HepG2 (cell line): ENCODE measurements around the gene SRXN1. TPM values are rescaled to one million over a fixed set of nuclear protein-coding genes. Genes with fewer than 3 reads are reported as not detected.
A peak's percentile ranks its signal among the peaks of the same experiment; 100 is the strongest.

Source experiments
- AGO2 ChIP-seq: fragments of 200-400 bp; formaldehyde crosslinking; optimal IDR thresholded peaks from 2 replicates; pipeline ENCODE3; 2017; ENCODE audit warnings: mild to moderate bottlenecking, low read depth, low read length, moderate library complexity
- ATF7-NPFF ChIP-seq: sonication (generic); formaldehyde crosslinking; IDR thresholded peaks from 2 replicates; pipeline ENCODE4 v1.8.1; 2023; ENCODE audit warnings: mild to moderate bottlenecking, low read depth, missing genetic modification reagents, moderate library complexity
- HOXD1 ChIP-seq: sonication (generic); formaldehyde crosslinking; IDR thresholded peaks from 2 replicates; pipeline ENCODE4 v1.5.0; 2020; ENCODE audit warnings: missing genetic modification reagents
- MLXIP ChIP-seq: sonication (generic); formaldehyde crosslinking; IDR thresholded peaks from 2 replicates; pipeline ENCODE4 v1.9.0; 2021; ENCODE audit warnings: missing genetic modification reagents, borderline replicate concordance
- NFKB2 ChIP-seq: sonication (generic); formaldehyde crosslinking; IDR thresholded peaks from 2 replicates; pipeline ENCODE4 v1.4.0; 2020; ENCODE audit warnings: missing genetic modification reagents, borderline replicate concordance
- REXO4 ChIP-seq: sonication (generic); formaldehyde crosslinking; IDR thresholded peaks from 2 replicates; pipeline ENCODE4 v1.8.0; 2022; ENCODE audit warnings: missing genetic modification reagents, mild to moderate bottlenecking, borderline replicate concordance
- SMAD9 ChIP-seq: sonication (generic); formaldehyde crosslinking; IDR thresholded peaks from 2 replicates; pipeline ENCODE4 v1.5.1; 2020; ENCODE audit warnings: mild to moderate bottlenecking, missing genetic modification reagents
- TAF1 ChIP-seq: sonication (generic); formaldehyde crosslinking; IDR thresholded peaks from 2 replicates; pipeline ENCODE4 v1.4.0; 2020; ENCODE audit warnings: missing genetic modification reagents
- ZFAT ChIP-seq: sonication (generic); formaldehyde crosslinking; conservative IDR thresholded peaks from 2 replicates; pipeline ENCODE4 v1.8.1; 2023; ENCODE audit warnings: missing genetic modification reagents, inconsistent platforms
- ZNF136 ChIP-seq: sonication (generic); formaldehyde crosslinking; IDR thresholded peaks from 2 replicates; pipeline ENCODE4 v1.8.1; 2022; ENCODE audit warnings: low read depth, mild to moderate bottlenecking, moderate library complexity, missing genetic modification reagents
- ZNF451 ChIP-seq: sonication (generic); formaldehyde crosslinking; IDR thresholded peaks from 2 replicates; pipeline ENCODE4 v1.5.0; 2020; ENCODE audit warnings: mild to moderate bottlenecking, missing genetic modification reagents
- ZNF530 ChIP-seq: sonication (generic); formaldehyde crosslinking; IDR thresholded peaks from 2 replicates; pipeline ENCODE4 v1.5.0; 2020; ENCODE audit warnings: low read depth, mild to moderate bottlenecking, missing genetic modification reagents
- ZNF558 ChIP-seq: sonication (generic); formaldehyde crosslinking; IDR thresholded peaks from 2 replicates; pipeline ENCODE4 v1.9.0; 2022; ENCODE audit warnings: mild to moderate bottlenecking, missing genetic modification reagents, borderline replicate concordance
- ZNF652 ChIP-seq: IDR thresholded peaks from 2 replicates; pipeline ENCODE4 v1.6.1; 2016; ENCODE audit warnings: low read depth, borderline replicate concordance
- ZNF773 ChIP-seq: sonication (generic); formaldehyde crosslinking; IDR thresholded peaks from 2 replicates; pipeline ENCODE4 v1.4.0; 2020; ENCODE audit warnings: missing genetic modification reagents, borderline replicate concordance
- ZNF782 ChIP-seq: sonication (generic); formaldehyde crosslinking; IDR thresholded peaks from 2 replicates; pipeline ENCODE4 v1.4.0; 2020; ENCODE audit warnings: missing genetic modification reagents, mild to moderate bottlenecking, borderline replicate concordance
- ZNF883 ChIP-seq: sonication (generic); formaldehyde crosslinking; IDR thresholded peaks from 2 replicates; pipeline ENCODE4 v1.5.1; 2020; ENCODE audit warnings: mild to moderate bottlenecking, missing genetic modification reagents; ENCODE audit errors: not compliant biosample characterization
- ZSCAN21 ChIP-seq: sonication (generic); formaldehyde crosslinking; IDR thresholded peaks from 2 replicates; pipeline ENCODE4 v1.8.0; 2022; ENCODE audit warnings: mild to moderate bottlenecking, missing genetic modification reagents, moderate library complexity, borderline replicate concordance
- ZXDC ChIP-seq: sonication (generic); formaldehyde crosslinking; IDR thresholded peaks from 2 replicates; pipeline ENCODE4 v1.5.0; 2020; ENCODE audit warnings: mild to moderate bottlenecking, missing genetic modification reagents
- polyA plus RNA-seq, 8 experiments: library from polyadenylated mRNA; depleted of rRNA in 3 of 8; stranded (reverse) in 7 of 8; unstranded in 1 of 8; fragments of >200 nt; fragmentation: Illumina TruSeq in 4 of 8; extraction: Trizol in 4 of 8; gene quantifications; 2 replicates each; pipeline versions ENCODE4 v1.2.1 to v1.2.3, GENCODE V29; 2011 to 2016; ENCODE audit warnings: low read depth in 4 of 8, missing spikeins in 1 of 8, mixed read lengths in 1 of 8; ENCODE audit not compliant: insufficient read depth in 1 of 8
- total RNA-seq, 5 experiments: library from RNA; depleted of rRNA; stranded (reverse); fragments of >200 nt; fragmentation: Illumina TruSeq; extraction: Trizol; gene quantifications; 2 replicates each; pipeline ENCODE4 v1.2.3, GENCODE V29; 2016; ENCODE audit warnings: low read depth in 1 of 5
- TF ChIP-seq, protein P1 (sequence below): IDR thresholded peaks from 2 replicates; pipeline ENCODE4 v1.6.1; 2016; ENCODE audit warnings: missing biosample characterization, missing genetic modification reagents, low read depth
- TF ChIP-seq, protein P2 (sequence below): sonication (generic); formaldehyde crosslinking; IDR thresholded peaks from 2 replicates; pipeline ENCODE4 v1.4.0; 2020; ENCODE audit warnings: missing genetic modification reagents

SRXN1 gene
- total and polyA plus RNA-seq, 2 of the 13 experiments (the other 11 are each of a cell fraction or from before 2014, with no cell fraction given), result 29.9 to 87.7 TPM

GRCh38 chr20:653110-653589, at the start of gene SRXN1 (continued):
- TF ChIP-seq HOXD1 (CRISPR knock-in tag) (peak; percentile 7; the same call in 1 of the 2 replicates), ZNF782 (CRISPR knock-in tag) (peak; percentile 16; the same call in 1 of the 2 replicates), ZNF773 (CRISPR knock-in tag) (peak; percentile 82; the same call in 1 of the 2 replicates), ZNF136 (CRISPR knock-in tag) (0 out of 2 replicates have a peak, but pooled peaks have one; percentile 37), ZFAT (CRISPR knock-in tag) (no peak), SMAD9 (no peak; the same call in 1 of the 2 replicates), REXO4 (CRISPR knock-in tag) (no peak), ZNF883 (CRISPR knock-in tag) (peak; percentile 60), NFKB2 (CRISPR knock-in tag) (0 out of 2 replicates have a peak, but pooled peaks have one; percentile 1), ZXDC (no peak), ZNF558 (no peak), MLXIP (no peak), TAF1 (CRISPR knock-in tag) (no peak), ZNF652 (CRISPR knock-in tag) (0 out of 2 replicates have a peak, but pooled peaks have one; percentile 11), ATF7-NPFF (CRISPR knock-in tag) (peak; percentile 94), ZNF451 (CRISPR knock-in tag) (peak; percentile 52; the same call in 1 of the 2 replicates), ZSCAN21 (CRISPR knock-in tag) (peak; percentile 85), AGO2 (peak; percentile 11), ZNF530 (CRISPR knock-in tag) (no peak)
- TF ChIP-seq, protein P1, sequence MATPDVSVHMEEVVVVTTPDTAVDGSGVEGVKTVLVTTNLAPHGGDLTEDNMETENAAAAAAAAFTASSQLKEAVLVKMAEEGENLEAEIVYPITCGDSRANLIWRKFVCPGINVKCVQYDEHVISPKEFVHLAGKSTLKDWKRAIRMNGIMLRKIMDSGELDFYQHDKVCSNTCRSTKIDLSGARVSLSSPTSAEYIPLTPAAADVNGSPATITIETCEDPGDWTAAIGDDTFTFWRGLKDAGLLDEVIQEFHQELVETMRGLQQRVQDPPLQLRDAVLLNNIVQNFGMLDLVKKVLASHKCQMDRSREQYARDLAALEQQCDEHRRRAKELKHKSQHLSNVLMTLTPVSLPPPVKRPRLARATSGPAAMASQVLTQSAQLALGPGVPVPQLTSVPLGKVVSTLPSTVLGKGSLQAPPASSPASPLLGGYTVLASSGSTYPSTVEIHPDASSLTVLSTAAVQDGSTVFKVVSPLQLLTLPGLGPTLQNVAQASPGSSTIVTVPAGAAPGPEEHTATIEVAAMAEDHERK, result no peak
- TF ChIP-seq, protein P2, sequence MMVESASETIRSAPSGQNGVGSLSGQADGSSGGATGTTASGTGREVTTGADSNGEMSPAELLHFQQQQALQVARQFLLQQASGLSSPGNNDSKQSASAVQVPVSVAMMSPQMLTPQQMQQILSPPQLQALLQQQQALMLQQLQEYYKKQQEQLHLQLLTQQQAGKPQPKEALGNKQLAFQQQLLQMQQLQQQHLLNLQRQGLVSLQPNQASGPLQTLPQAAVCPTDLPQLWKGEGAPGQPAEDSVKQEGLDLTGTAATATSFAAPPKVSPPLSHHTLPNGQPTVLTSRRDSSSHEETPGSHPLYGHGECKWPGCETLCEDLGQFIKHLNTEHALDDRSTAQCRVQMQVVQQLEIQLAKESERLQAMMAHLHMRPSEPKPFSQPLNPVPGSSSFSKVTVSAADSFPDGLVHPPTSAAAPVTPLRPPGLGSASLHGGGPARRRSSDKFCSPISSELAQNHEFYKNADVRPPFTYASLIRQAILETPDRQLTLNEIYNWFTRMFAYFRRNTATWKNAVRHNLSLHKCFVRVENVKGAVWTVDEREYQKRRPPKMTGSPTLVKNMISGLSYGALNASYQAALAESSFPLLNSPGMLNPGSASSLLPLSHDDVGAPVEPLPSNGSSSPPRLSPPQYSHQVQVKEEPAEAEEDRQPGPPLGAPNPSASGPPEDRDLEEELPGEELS, result peak; percentile 62; the same call in 1 of the 2 replicates
